Hematopoietic multipotent progenitor cell treated with erythropoietin and hydrocortisone succinate and interleukin-3 and kit ligand, for 17 days (in vitro differentiated cells): ENCODE data around the gene FAM83C.
"Not testable (repeated sequence)": the region's sequence is repeated elsewhere in the genome, so short reads cannot be mapped to it uniquely, and the experiment has no call there.

ENCODE experiments used
- DNase-seq: peaks from one replicate; pipeline ENCODE4 v3.0.0-alpha.2; 2015; ENCODE audit warnings: low spot score

The FAM83C gene

DNA sequence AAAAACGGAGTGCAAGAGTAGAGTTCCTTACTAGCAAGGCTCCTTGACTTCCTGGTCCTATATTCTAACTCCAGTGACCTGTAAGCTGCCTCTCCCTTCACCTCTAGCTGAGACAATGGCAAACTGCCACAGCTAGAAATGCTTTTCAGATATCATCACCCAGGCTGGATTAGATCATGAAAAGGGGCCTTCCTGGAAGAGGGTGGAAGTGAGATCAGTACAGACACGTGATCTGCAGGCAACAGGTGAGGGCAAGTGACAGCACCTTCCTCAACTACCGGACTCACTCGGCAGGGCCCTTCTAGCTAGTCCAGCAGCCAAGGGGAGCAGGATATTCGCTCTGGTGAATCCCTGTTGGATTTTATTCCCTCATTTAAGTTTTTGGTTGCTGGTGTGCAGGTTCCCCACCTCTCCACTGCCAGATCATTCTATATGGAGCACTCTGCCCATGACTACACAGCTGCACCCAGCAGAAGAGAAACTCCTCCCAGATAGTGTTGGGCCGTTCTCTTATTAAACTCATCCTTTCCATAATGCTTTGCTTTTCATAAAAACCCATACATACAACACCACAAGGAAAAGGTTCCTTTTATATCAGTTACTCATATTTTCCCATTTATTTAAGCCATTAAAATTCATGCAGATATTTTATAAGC lies 26.4 kb upstream of the FAM83C start:
- no peak for DNase-seq

DNA sequence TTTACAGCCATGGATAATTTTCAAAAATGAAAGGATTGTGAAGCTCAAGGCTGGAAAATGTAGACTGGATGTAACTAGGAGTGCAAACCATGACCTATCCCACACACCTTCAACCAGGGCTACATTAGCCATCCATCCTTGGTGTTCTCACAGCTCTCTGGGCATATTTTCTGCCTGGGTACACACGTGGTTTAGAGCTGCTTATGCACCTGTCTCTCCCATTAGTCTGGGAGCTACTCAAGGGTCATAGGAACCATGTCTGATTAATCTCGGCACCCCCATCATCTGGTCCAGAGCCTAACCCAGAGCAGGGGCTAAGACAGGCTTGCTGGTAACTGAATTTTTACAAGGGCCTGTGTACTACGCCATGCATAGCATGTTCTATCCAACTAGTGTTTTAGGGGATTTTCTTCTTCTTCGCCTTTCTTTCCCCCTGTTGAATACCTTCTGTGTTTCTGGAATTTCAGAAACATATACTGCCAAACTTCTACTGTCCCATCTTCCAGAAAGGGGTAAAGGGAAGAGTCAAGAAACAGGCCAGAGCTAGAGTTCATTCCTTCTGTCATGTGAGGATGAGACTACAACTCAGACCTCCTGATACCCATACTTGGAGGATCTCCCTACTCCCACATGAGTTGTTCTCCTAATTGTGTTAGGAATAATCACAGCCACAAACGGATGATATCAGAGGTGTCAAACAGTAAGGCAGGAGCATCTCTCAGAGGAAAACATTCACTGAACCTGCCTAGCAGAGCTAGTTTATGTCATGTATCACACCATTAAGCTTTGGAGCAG lies 25.4 kb upstream of the FAM83C start:
- DNase-seq: no peak

DNA sequence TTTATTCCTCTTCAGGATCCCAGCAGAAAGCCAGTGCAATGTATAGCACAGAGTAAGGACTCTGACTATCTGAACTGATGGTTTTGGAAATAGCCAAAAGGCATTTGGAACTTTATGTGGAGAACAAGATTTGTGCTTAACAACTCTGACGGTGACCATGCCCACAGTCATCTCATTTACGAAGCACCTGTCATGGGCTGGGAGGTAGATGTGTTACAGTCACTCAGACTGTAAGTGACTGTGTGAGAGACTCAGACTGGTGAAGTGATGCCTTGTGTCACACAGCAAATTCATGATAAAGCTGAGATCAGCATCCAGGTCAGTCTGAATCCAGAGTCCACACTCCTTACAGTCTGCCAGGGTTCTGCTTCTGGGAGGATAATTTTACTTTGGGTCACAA lies 23.9 kb upstream of the FAM83C start:
- no peak for DNase-seq

DNA sequence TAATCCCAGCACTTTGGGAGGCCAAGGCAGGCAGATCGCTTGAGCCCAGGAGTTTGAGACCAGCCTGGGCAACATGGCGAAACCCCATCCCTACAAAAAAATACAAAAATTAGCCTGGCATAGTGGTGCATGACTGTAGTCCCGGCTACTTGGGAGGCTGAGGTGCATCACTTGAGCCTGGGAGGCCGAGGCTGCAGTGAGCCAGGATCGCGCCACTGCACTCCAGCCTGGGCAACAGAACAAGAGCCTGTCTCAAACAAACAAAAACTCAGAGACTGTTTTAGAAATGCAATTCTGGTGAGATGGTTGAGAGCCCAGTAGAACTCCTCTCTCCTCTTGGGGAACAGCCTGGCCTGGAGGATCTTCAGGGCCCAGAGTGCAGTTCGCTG lies 23.4 kb upstream of the FAM83C start:
- not testable (repeated sequence) for DNase-seq

DNA sequence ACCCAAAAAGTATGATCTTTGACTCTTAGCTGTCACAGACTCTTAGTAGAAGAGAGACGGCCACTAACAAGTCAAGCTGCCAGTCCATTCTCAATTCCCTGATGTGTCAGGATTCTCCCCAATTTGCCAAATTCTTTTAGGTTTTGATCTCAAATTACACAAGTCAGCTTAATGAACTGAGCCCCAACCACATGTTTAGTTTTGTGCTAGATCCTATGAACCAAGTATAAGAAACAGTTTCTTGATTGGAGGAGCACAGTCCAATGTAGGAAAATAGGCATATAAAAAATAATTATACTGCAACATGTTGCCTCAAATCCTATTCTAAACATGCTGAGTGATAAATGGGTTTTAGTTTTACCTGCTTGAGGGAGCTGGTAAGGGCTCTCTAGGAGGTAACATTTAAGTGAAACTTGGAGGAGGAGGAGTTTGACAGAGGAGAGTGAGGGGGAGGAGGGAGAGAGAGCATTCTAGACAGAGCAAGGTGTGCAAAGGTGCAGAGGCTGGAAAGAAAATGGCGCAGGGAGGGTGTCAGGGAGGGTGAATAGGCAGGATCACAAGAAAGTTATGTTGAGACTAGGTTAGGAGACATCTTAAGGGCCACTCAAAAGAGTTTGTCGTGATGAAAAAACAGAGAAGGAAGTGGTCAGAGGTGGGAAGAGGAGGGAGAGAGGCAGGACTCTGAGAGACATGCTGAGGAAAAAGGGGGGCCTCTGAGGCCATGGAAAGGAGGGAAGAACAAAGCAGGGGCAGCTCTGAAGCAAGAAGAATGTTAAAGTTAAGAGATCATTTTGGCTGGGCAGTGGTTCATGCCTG lies 22.8 kb upstream of the FAM83C start:
- DNase-seq: no peak

DNA sequence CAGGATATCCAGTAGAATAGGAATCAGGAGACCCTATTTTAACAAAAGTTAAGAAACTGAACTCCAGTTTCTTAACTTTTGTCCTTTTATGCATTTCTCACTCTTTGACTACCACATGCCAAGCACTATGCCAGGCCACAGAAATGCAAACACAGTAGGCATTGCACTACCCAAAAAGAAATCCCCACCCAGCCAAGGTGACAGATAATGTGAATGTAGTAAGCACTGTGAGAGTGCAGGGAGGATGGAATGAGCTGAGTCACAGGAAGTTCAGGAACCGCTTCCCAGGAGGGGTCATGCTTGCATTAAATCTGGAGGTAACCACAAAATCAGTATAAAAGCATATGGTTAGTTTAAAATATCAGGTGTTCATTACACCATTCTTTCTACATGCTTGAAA lies 20.1 kb upstream of the FAM83C start:
- no peak for DNase-seq

DNA sequence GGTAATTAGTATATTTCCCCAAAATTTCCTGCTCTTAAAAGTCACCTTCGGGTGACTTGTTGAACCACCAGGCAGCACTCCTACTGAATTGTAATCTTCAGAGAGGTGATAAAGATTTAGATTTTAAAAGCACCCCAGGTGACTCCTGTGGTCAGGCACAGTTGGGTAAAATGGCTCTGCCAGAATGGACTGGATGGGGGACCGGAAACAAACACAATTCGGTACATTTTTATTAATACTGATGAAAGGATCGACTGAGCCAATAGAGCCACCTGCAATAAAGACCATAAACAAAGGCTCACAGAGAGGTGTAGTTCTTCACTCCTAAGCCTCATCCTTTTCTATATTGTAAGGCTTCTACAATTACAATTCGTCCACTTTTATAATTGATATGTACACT lies 19.6 kb upstream of the FAM83C start:
- no peak for DNase-seq

DNA sequence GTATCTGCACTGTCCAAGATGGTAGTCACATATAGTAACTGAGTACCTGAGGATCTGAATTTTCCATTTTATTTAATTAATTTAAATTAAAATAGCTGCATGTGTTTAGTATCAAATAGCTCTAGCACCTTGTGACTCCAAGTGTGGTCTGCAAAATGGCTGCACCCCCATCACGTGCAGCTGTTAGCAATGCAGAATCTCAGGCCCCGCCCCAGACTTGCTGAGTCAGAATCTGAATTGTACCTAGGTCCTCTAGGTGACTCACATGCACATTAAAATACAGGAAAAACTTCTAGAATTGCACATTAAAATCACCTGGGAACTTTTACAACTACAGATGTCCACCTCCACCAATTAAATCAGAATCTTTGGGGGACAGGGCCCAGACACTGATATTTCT lies 19.2 kb upstream of the FAM83C start:
- DNase-seq: no peak

DNA sequence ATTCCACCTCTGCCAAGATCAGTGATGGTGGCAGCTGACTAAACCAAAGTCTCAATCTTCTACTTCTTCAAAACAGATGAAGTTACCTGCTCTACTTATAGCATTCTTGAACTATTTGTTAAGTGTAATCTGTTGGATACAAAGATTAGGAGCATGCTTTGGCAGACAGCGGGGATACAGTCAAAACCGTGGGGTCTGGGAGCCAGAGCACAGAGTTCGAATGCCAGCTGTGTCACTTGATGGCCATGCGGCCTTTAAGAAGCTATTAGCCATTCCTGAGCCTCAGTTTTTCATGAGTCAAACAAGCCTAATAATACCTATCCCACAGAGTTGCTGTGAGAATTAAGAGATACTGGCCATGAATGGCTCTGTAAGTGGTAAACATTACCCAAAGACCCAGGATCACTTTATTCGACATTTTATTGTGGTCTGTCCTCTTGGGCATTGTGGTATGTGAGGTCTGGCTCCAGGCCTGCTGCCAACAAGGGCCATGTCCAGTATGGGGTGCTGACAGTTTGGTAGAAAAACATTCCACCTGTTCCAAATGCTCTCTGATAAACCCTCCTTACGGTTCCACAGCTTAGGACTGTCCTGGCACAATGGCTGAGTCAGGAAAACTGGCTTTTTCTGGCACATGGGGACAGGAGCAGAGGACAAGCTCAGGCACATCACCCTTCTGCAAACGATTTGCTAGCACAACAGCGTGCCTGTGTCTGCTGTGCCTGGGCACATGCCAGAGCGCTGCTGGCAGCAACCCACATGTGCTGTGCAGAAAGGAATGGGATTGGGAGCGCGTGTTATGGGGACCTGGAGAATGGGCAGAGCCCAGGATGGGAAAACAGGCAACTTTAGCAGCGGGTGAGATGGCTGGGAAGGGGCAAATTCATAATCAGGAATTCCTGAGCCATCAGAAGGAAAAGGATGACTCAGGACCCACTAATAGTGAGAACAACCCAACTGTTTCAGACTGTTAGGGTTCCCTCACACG lies 15.7 kb upstream of the FAM83C start:
- no peak for DNase-seq

DNA sequence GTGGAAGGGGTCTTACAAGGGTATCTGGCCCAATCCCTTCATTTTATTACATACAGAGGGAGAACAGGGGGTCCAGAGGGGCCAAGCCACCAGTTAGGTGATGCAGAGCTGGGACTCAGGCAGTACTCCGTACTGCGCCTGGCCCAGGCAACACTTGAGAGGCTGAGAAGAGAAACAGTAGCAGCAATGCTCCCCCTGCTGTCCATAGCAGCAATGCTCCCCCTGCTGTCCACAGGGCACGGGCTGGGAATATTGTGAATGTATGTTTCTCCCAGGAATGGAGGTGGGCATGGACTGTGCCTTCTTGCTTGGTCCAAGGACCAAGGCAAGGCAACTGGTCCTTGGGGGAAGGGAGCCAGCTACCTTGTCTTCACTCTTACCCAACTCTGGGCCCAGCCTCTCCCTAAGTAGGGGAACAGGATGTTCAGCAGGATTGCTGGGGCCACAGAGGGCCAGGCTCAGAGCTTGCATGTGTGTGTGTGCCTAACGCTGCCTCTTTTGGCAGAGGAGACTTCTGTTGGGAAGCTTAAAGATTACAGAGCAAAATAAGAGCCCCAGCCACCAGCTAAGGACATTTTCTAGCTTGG lies 14.8 kb upstream of the FAM83C start:
- DNase-seq: peak; percentile 32

DNA sequence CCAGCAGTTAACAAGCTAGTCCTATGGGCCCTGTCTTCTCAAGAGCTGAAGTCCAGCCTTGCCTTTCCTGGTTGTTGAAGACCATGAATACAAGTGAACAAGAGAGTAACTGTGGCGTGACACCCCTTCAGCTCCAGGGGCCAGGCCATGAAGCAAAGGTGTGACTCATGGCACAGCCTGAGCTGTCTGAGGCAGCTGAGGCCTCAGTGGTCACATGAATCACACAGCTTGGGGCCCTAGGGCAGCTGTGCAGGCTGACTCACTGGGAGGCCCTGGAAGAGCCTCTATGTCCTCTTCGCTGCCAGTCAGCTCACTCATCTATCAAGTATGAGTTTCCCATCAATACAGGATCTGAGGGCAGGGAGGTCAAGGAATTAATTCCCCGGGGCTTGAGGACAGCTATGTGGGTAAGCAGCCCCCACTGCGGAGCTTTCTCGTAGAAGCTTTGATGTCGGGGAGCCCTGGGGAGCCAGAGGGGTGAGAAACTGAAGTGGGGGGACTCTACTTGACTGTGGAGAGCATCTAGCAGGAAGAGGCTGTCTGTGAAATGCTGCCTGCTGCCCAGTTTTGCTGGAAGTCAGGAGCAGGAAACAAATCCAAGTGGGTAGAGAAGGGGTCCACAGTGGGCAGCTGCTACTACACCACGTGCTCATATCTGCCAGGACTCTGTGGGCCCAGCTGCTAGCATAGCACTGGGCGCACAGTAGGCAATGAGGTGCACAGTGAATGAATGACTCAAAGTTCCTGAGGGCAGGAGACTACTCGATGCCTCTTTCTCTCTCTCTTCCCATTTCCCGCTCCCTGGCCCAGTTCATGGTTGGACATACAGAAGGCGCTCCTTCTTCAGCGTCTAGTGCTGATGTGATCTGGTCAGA lies 13.7 kb upstream of the FAM83C start:
- DNase-seq: peak; percentile 13

DNA sequence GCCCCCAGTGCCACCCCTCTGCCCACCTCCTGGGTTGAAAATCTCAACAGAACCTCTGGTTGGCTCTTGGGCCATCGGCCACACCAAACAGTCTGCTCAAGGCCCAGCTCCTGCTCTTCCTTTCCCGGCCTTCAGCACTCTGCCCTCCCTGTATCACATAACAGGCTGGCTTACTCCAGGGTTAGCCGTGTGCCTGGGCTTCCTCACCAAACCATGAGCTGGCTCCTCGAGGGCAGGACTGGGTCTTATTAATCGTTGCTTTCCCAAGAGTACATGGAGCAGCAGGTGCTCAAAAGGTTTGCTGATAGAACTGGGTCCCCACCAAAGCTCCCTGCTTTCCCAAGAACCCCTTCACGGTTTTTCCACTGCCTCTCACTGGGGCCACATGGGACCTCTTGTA lies 12.7 kb upstream of the FAM83C start:
- no peak for DNase-seq

DNA sequence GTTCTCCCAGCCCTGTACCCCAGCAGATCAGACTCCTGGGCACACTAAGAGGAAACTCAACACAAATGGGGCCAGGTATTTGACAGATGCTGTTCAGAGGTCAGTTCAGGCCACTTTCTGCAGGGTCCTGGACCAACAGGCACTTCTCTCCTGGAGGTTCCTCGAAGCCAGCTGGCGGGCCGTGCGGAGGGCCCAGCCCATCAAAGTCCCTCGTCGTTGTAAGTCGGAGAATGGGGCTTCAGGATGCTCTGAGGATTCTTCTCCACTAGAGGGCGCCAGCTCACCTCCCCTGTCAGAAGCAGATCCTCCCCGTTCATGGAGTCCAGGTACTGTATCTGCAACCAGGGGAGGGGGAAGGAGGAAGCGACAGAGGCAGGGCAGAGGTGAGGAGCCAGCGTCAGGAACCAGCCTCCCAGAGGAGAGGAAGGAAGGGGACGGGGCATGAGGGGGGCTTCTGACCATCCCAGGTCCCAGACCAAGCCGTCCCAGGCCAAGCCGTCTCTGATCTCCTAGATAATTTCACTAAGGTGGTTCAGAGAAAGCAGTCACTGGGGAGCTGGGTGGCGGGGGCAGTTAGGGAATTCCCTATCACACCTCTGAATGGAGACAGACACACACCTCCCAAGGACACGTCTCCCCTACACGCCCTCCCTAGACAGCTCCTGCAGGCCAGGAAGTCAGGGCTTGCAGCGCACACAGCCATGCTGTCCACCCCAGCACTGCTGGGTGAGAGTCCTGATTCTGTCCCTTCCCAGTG lies 11.7 kb upstream of the FAM83C start:
- peak; percentile 82 for DNase-seq

DNA sequence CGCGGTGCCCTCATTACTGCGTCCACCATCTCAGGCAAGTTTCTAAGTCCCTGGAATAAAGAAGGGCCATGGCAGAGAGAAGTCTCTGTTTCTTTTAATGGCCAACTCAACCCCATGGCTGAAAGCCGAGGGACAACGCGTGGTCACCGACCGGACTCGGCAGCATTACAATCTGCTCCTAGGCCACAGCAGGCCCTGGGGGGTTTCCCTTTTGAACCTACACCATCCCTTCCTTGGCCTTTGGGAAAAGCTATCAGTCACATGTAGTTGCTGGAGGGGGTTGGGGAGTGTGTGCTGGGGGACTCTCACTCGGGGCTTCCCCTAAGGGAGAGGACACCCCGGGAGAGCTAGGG lies 11.1 kb upstream of the FAM83C start:
- no peak for DNase-seq

DNA sequence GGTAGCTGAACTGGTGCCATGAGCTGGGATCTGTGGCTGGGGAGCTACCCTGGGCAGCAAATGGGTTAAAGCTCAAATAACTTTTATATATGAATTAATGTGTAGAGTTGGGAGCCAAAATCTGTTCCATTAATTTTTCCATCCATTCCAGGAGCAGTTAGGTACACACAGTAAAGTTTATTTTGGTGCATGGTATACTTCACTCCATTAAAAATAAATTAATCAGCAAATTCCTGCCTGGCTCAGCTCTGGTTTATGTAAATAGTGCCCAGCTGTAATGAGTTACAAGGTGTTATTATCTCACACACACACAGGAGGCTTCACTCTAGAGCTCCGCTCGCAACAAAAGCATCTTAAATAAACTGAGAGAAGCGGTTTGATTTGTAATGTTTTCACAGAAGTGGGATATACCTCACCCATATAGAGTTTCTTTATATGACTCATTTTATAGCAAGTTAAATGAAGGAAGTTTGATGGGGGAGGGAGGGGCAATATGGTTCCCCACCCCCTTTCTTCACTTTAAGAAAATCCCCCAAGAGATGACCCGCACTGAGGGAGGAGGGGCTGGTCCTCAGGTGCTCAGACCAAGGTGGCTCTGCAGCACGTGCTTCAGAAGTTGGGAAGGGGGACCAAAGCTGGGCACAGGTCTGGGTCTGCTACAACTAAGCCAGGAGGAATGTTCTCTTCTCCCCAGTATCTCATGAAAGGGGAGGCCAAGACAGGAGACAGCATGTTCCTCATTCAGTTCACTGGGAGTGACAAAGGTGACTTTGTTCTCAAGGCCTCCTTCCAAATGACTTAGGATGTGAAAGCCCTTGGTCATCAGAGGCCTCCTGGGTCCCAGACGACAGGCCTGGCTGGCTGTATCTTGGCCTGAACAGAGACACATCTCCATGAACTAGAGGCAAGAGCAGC lies 10.5 kb upstream of the FAM83C start:
- DNase-seq: no peak

DNA sequence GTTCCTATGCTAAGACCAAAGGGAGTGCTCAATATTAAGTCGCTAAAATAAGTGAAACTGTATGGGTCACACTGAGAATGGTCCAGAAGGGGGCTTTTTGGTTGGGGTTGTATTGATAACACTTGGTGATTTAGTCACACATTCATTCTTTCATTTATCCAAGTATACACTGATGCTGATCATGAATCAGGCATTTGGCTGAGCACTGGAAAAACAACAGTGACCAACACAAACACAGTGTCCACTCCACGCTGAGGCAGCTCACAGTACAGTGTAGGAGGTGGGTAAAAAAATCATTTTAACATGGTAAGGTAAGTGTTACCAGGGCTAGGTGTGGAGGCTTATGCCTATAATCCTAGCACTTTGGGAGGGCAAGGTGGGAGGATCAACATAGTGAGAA lies 9.2 kb upstream of the FAM83C start:
- DNase-seq: no peak

DNA sequence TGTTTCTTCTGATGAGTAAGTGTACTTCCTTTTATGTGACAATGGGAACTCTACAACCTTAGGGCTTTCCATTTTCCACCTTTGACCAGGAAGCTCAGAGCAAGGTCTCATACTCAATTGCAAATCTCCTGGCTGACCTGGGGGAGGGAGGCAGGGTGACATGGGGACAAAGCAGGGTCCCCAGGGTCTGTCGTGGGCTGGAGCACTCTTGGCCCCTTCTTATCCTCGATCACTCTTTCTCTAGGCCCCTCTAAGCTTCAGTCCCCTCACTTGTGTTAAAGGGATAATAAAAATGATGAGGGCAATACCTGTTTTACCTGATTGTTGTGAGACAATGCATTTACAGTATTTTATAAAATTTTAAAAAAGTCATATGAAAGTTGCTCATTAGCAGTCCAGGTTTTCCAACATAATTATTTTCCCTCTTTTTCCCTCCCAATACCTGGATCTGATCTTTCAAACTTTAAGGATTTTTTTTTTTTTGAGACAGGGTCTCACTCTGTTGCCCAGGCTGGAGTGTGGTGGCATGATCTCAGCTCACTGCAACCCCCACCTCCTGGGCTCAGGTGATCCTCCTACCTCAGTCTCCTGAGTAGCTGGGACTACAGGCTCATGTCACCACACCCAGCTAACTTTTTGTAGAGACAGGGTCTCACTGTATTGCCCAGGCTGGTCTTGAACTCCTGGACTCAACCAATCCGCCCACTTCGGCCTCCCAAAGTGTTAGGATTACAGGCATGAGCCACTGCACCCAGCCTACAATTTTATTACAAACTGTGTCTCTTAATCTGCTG lies 8.4 kb upstream of the FAM83C start:
- DNase-seq: no peak

DNA sequence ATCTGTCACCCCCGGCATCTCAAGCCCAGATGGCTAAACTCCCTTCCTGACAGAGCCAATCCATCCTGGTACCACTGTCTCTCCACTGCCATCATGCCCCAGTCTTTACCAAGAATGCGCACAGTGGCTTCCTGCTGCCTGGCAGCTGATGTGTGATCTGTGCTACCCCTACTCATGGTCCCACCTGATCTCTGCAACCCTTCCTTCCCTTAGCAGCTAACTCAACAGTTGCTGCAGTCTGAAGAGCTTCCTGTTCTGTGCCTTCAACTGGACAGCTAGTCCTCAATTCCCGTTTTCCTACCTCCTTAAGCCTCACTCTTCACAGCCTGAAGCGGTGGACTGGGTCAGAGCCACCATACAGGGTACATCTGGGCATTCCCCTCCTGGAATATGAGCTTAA lies 7.6 kb upstream of the FAM83C start:
- no peak for DNase-seq
